Measurements from ENCODE around the gene KLHL6.
"Not testable (repeated sequence)": the region's sequence is repeated elsewhere in the genome, so short reads cannot be mapped to it uniquely, and the experiment has no call there.

KLHL6 gene

DNA sequence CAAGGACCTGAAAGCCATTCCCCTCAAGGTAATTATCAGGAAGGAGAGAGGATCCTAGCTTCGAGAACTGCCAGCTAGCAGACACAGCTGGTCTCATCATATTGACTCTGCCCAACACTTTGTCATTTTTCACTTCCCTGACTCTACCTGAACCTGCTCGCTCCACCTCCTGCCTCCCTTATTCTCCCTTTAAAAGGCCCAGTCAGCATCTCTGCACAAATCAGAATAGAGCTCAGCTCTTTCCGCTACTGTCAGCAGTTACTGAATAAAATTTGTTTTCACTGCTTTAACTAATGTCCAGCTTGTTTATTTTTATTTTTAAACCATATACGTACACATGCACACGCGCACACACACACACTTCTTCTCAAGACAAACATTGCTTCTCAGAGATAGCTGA lies 69.9 kb downstream of the KLHL6 start:
- no peak for DNase-seq (ENCODE audit: low read depth in 3 of 3)

DNA sequence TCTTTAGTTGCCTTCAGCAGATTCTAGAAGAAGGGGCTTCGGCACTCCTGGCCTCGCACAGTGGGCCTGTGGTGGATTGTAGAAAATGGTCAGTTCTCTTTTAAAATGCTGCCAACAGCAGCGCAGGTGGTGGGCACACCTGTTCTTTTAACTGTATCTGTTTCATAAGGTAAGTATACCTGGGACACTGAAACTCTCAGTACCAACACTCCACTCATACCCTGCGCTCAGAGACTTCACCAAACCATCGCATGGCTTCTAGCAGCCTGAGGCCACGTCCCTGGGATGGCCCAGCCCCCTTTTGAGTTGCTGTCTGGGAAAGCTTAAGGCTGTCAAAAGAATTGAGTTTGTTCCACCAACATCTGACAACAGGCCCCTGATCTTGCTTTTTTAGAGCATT lies 70.4 kb downstream of the KLHL6 start:
- DNase-seq (ENCODE audit: low read depth in 3 of 3): no peak

DNA sequence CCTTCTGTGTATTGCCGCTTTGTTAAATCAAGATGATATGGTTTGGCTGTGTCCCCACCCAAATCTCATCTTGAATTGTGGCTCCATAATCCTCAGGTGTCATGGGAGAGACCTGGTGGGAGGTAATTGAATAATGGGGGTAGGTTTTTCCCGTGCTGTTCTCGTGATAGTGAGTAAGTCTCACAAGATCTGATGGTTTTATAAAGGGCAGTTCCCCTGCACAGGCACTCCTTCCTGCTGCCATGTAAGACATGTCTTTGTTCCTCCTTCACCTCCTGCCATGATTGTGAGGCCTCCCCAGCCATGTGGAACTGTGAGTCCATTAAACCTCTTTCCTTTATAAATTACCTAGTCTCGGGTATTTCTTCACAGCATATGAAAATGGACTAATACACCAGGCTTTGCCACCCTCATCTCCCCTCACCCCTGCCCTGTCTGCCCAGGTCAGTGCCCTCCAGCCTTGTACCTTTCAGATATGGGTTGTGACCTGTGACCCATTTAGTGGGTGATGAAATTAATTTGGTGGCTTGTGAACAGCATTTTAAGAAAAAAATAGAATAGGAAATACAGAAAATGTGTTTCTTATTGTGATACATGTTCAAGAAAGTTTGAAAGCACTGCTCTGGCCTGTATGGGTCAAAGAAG lies 71.0 kb downstream of the KLHL6 start:
- no peak for DNase-seq (ENCODE audit: low read depth in 3 of 3)

DNA sequence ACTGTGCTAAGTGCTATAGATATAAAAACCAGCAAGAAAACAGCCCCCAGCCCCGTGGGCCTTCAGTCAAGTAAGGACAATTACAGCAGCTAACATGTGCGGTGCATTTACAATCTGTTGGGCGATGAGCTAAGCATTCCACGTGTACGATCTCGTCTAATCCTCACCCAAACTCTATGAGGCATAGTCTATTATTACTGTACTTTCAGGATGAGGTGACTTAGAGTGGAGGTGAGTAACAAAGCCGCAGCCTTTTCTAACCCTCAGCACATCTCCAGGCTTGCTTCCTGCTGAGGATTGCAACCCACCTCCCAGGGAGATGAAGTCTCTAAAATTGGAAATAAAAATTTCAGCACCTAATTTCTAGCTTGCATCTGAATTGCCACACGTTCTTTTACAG lies 73.9 kb downstream of the KLHL6 start:
- DNase-seq (ENCODE audit: low read depth in 3 of 3): no peak

DNA sequence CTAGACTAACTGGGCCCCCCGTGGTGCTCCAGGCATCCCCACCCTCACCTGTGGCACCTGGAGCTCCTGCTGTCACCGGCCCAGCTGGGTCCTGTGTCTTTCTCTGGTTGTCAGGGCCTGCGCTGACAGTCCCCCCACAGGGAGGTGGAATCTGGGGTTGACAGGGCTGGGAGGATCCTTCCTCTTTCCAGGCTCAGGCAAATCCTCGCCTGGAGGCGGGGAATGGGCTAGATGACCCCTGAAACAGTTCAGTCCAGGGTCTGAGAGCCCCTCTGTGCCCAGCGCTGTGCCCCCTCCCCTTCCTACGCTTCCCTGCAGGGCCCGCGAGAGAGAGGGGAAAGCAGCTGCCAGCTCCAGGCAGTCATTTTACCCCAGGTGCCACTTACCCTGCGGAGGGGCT lies 77.0 kb downstream of the KLHL6 start:
- DNase-seq (ENCODE audit: low read depth in 3 of 3): no peak

DNA sequence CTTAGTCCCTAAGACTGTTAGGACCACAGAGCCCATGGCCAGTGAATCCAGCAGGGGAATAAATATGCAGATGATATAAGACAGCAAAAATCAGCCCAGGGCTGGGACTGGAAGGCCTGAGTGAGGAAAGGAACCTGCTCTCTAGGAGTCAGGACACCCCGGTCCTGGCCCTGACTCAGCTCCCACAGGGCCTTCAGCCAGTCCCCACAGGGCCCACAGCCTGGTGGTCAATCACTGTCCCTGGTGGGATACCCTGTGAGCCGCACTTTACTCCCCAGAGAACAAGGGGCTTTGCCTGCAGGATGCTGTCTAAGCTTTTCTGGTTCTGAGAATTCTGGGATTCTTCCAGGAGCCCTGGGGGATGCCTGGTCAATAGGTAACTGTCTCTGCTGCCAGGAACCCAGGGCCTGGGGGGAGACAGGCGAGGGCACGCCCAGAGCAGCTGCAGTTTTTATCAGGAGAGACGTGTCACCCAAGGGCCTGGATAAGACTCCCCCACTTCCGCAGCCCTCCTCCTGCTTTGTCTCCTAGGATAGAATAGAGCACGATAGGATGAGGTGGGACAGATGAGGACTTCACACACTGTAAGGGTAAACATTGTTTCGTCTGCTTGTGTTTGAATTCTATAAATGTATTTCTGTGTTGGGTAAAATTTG lies 77.6 kb downstream of the KLHL6 start:
- DNase-seq (ENCODE audit: low read depth in 3 of 3): no peak

DNA sequence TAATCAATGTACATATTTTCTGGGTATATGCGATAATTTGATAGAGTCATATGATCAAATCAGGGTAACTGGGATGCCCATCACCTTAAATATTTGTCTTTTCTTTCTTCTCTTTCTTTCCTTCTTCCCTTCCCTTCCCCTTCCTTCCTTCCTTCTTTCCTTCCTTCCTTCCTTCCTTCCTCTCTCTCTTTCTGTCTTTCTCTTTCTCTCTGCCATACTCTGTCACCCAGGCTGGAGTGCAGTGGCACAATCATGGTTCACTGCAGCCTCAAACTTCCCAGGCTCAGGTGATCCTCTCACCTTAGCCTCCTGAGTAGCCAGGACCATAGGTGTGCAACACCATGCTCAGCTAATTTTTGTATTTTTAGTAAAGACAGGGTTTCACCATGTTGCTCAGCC lies 79.7 kb downstream of the KLHL6 start:
- DNase-seq (ENCODE audit: low read depth in 3 of 3): not testable (repeated sequence)

DNA sequence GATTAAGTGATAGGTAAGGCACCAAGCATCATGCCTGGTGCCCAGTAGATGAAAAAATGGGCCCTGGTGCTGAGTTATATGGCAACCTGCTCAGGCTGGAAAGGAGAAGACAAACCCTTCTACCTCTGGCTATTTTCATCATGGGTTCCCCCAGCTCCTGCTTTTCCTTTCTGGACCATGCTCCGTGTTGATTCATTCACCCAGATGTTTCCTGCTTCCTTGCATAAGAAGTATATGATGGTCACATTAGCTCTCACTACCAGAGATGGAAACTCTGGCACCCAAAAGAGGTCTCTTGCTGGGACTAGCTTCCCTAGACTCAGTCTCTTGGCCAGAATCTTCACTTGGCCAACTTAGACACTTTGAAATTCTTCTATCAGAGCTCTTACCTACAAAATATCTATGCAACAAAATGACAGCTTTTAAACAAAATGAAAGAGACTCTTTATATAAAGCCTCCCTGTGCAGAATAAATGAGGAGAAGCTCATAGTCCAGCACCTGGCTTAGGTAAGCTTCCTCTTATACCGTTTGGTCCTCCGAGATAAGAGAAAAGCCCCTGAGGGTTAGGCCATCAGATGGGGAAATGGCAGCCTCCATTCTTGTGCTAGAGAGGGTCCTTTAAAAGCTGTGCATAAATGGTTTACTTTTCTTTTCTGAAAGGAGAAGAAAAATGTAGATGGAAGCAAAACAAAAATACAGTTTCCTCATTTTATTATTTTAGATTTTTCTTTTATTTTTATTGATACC lies 80.3 kb downstream of the KLHL6 start:
- DNase-seq (ENCODE audit: low read depth in 3 of 3): no peak

DNA sequence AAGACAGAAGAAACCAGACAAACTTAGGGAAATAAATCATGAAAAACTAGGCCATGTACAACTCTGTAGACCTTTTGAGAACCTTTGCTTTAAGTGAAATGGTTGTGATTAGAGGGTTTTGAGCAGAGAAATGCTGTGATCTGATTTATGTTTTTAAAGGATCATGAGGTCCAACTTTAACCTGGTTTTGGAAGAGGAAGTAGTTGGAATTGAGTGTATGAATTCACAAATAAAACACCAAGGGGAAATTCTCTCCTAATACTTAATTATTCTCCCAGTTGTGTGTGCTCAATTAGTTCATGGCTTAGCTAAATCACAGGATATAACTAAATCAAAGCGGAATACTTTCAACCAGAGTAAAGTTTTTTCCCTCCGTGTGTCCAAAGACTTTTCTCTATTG lies 81.5 kb downstream of the KLHL6 start:
- DNase-seq (ENCODE audit: low read depth in 3 of 3): no peak

DNA sequence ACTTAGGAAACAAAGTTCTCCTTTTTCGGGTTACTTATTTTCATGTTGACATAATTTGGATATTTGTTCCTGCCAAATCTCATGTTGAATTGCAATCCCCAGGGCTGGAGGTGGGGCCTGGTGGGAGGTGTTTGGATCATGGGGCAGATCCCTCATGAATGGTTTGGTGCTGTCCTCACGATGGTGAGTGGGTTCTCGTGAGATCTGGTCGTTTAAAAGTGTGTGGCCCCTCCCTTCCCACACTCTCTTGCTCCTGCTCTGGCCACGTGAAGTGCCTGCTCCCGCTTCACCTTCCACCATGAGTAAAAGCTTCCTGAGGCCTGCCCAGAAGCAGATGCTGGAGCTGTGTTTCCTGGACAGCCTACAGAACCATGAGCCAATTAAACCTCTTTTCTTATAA lies 83.4 kb downstream of the KLHL6 start:
- DNase-seq (ENCODE audit: low read depth in 3 of 3): no peak

DNA sequence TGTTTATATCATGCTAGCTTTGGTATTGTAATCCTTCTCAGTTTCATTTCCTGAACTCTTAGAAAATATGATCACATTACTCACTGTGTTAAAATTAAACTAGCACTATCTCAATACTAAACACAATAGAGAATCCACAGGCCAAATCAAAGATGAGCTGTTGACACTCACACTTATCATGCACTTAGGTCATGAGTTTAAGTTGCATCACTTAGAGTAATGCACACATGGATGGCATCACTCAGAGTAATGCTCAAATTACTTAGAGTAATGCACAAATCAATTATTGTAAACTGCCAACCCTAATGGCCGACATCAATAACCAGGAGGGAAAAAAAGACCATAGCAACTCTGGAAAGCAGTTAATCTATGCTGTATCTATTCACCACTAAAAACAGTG lies 87.1 kb downstream of the KLHL6 start:
- no peak for DNase-seq (ENCODE audit: low read depth in 3 of 3)

DNA sequence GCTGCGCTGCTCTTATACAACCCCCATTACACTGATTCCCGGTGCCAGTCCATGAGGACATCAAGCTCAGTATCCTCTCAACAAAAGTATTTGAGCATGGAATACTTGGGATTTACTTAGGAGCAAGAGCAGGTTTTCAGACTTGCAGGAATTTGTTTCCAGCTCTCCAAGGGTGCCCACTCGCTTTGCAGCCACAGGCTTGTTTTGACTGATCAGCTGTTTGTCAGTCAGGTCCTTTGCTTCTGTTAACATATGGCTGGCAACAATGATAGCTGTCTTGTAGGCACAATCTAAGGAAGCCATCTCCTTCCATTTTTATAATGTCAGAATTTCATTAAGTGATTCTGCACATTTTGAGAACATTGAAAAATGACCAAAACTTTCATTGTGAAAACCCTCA lies 88.9 kb downstream of the KLHL6 start:
- DNase-seq (ENCODE audit: low read depth in 3 of 3): no peak

DNA sequence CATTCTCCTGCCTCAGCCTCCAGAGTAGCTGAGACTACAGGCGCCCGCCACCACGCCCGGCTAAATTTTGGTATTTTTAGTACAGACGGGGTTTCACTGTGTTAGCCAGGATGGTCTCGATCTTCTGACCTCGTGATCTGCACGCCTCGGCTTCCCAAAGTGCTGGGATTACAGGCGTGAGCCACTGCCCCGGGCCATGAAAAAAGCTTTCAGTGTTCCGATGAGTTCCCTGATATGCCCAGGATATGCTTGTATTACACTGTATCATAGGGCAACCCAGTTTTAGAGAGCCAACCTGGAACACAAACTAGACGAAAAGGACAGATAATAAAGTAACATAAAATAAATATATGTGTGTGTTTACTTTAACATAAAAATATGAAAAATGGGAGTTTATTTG lies 89.8 kb downstream of the KLHL6 start:
- not testable (repeated sequence) for DNase-seq (ENCODE audit: low read depth in 3 of 3)

DNA sequence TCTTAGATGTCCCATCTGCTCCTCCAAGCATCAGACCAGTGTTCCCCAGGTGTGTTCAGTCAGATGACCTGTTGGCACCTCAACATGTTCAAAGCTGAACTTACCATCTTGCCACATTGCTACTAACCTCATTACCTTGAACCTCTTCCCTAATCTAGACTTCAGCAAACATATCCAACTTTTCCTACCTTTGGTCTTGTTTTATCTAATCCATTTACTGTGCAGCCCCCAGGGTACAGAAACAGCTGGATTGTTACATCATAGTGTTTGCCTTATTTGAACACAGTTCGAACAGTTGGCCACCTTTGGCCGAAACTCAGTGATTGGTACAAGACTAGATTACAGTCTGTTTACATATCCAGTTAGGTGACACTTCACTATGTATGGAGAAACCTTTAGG lies 91.0 kb downstream of the KLHL6 start:
- DNase-seq (ENCODE audit: low read depth in 3 of 3): no peak

DNA sequence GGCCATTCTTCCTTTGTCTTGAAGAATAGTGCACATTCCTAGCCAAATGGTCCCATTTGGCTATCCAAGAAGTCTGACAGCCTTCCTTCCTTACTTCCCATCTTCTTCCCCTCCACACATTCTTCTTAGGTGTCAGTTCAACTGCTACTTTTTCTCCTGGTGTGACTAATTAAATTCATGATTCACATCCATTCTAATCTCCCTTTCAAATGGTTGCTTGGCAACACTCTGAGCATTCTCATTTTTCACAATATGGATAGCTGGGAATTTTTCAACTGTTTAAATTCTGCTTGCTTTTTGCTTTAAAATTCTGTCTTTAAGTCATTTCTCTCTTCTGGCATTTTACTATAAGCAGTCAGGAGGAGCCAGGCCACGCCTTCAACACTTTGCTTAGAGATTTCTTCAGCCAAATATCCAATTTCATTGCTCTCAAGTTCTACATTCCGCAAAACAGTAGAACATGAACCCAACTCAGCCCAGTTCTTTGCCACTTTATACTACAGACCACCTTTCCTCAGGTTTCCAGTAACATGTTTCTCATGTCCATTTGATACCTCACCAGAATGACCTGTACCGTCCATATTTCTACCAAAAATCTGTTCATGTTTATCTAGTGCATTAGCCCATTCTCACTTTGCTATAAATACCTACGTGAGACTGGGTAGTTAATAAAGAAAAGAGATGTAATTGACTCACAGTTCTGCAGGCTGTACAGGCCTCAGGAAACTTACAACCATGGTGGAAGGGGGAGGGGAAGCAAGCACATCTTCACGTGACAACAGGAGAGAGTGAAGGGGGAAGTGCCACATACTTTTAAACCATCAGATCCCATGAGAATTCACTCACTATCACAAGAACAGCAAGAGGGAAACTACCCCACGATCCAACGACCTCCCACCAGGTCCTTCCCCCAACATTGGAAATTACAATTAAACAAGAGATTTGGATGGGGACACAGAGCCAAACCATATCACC lies 95.1 kb downstream of the KLHL6 start:
- DNase-seq (ENCODE audit: low read depth in 3 of 3): no peak

DNA sequence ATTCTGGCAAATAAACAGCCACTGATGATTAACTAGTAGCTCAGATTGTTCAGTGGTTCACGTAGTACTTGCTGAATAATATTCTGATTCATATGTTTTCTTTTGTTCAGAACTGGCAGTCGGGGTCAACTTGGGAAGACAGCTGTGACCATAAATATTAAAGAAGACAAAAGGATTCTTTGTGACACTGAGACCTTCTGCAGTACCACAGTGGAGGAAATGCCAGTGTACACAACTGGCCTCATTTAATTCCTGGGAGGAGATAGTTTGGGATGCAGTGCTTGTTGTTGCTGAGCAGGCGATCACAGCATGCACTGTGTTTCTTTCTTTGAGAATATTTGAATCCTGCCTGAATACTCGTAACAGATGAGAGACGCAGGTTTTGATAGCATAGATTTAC lies 100.4 kb downstream of the KLHL6 start:
- no peak for DNase-seq (ENCODE audit: low read depth in 3 of 3)

DNA sequence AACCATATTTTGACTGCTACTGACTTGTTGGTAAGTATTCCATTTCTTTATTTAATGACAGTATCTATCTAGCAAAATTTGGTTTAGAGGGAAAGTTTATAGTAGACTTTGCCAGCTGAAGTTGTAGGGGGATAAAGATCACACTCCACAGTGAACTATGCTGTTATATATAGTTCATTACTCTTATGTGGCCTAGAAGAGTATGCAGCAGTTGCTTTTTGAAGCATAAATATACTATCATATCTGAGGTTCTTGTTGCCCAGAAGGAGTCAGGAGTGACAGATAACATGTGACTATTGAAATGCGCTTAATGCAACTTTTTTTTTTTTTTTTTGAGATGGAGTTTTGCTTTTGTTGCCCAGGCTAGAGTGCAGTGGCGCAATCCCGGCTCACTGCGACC lies 101.4 kb downstream of the KLHL6 start:
- no peak for DNase-seq (ENCODE audit: low read depth in 3 of 3)

DNA sequence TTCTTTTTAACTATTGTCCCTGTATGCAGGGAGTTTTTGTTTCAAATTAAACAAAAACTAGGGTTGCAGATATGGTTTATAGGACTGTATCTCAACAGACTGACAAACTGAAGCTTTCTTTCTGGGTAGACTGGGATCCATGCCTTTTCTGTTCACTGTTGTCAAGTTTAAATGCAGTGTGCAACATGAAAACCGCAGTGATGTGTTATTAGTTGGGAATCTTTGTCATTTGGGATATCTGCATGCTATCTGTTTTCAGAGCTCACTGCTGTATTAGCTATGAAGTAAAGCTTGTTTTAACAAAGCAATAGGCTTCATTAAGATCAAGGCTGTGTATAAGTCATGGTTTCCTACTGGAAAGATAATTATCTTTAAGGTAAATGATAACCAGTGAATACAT lies 105.7 kb downstream of the KLHL6 start:
- no peak for DNase-seq (ENCODE audit: low read depth in 3 of 3)

DNA sequence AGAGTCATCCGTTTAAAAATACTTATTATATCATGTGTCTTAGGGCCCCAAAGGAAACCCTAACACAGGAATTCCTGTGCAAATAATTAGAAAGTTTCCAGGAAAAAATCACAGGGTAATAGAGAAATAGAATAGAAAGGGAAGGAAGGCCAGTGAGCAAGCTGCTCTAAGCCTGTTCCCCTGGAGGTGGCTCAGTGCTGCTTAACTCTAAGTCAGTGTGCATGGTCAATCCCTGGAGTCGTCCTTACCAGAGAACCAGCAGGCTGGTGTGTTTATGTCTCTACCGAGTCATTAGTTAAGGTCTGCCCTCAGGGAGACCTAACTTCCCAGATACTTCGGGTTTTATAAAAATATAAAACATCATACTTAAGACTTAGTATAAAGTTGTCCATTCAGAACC lies 106.1 kb downstream of the KLHL6 start:
- no peak for DNase-seq (ENCODE audit: low read depth in 3 of 3)

DNA sequence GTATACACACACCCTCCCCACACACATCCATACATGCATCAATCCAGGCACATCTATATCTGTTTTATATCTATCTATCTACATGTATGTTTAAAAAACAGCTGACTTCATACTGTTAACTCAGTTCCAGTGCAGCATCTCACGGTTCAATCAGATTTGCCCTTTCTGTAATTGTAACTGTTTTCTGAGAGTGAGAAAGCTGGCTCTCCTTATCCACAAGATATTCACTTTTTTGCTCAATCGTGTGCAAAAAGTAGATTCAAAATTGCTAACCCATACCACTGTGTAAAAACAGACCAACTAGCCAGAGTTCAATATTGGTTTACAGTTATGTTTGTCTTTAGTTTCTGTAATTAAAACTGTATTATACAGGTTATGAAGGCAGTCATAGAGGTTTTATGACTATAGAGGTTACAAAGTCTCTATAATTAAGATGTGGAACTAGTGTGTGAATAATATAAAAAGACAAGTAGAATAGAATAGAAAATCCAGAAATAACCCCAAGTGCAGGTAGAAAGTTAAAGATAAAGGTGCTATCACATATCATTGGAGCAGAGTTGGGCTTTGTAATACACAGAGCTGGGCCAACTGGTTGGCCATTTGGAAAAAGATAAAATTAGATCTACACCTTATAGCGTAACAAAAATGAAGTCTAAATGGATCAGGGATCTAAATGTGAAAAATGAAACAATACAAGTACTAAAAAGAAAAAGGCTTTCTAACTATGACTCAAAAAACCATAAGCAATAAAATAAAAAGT lies 107.0 kb downstream of the KLHL6 start:
- DNase-seq (ENCODE audit: low read depth in 3 of 3): no peak

All from stimulated activated CD4-positive, alpha-beta T cell treated with anti-CD3 and anti-CD28 coated beads, TNF-alpha, amount 100 ng/mL, for 24 hours (primary cell).